ENCODE measurements around the gene FKRP. TPM values are rescaled to one million over a fixed set of nuclear protein-coding genes. Genes with fewer than 3 reads are reported as not detected.

The FKRP gene
- total and polyA plus RNA-seq, 2 of the 13 experiments (the other 11 are each of a cell fraction or from before 2014, with no cell fraction given): 7.3 to 9.8 TPM

GRCh38 chr19:46718157-46718933, 27.5 kb upstream of the FKRP start:
- TF ChIP-seq, protein P1, sequence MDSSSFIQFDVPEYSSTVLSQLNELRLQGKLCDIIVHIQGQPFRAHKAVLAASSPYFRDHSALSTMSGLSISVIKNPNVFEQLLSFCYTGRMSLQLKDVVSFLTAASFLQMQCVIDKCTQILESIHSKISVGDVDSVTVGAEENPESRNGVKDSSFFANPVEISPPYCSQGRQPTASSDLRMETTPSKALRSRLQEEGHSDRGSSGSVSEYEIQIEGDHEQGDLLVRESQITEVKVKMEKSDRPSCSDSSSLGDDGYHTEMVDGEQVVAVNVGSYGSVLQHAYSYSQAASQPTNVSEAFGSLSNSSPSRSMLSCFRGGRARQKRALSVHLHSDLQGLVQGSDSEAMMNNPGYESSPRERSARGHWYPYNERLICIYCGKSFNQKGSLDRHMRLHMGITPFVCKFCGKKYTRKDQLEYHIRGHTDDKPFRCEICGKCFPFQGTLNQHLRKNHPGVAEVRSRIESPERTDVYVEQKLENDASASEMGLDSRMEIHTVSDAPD (CRISPR knock-in tag; IDR thresholded peaks at IDR 0.05): no peak
- no peak for TF ChIP-seq ZNF337 (CRISPR knock-in tag; IDR thresholded peaks at IDR 0.05; ENCODE audit: borderline replicate concordance, low read depth)
- TF ChIP-seq, protein P2, sequence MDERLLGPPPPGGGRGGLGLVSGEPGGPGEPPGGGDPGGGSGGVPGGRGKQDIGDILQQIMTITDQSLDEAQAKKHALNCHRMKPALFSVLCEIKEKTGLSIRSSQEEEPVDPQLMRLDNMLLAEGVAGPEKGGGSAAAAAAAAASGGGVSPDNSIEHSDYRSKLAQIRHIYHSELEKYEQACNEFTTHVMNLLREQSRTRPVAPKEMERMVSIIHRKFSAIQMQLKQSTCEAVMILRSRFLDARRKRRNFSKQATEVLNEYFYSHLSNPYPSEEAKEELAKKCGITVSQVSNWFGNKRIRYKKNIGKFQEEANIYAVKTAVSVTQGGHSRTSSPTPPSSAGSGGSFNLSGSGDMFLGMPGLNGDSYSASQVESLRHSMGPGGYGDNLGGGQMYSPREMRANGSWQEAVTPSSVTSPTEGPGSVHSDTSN (CRISPR knock-in tag; IDR thresholded peaks at IDR 0.05): peak; percentile 51; the same call in 1 of the 2 replicates
- TF ChIP-seq HNRNPL (IDR thresholded peaks at IDR 0.05; ENCODE audit: low read depth, low read length): 0 out of 2 replicates have a peak, but pooled peaks have one; percentile 17
- no peak for TF ChIP-seq SALL2 (CRISPR knock-in tag; IDR thresholded peaks at IDR 0.05)
- 0 out of 2 replicates have a peak, but pooled peaks have one; percentile 32 for TF ChIP-seq ZFP91 (CRISPR knock-in tag; IDR thresholded peaks at IDR 0.05; ENCODE audit: borderline replicate concordance)
- in situ Hi-C loops (cut with HindIII; ENCODE audit: extremely low pct_ligation_motif_present, low pct_unique_long_range_greater_than_20kb): no loop called here
- intact Hi-C loops (cut with micrococcal nuclease; ENCODE audit: unreplicated experiment): no loop called here

More at GRCh38 chr19:46718157-46718933, 27.5 kb upstream of the FKRP start:
- ChIA-PET CTCF (ENCODE audit: low intra/inter-chr PET ratio, low total read pairs) (no interaction called here), POLR2A (no interaction called here)
- H3K27ac ChIP-seq (ENCODE audit: extremely low read length, insufficient read depth, low read length): no peak overlapping the region
- no peaks in the 10 kb centered on the region for H3K9me3 ChIP-seq (ENCODE audit: low read length)
- no peak for FAIRE-seq
- peaks cover 9 to 20% of the 10 kb centered on the region in 2 experiments for H3K36me3 ChIP-seq (replicated peaks in 1 of 2; ENCODE audit: control insufficient read depth in 1 of 2, insufficient read depth in 2 of 2, low read length in 2 of 2)
- H3K4me3 ChIP-seq (replicated peaks in 1 of 3; ENCODE audit: insufficient read depth in 1 of 3, low read depth in 2 of 3, low read length in 3 of 3): no peak overlapping the region
- no peak overlapping the region for H3K9ac ChIP-seq (ENCODE audit: insufficient read depth, low read depth, low read length)
- no peak overlapping the region for H2AFZ ChIP-seq (ENCODE audit: low read length)
- H4K20me1 ChIP-seq (ENCODE audit: insufficient read depth, low read length): no peaks in the 10 kb centered on the region
- peaks cover 27% of the 10 kb centered on the region for H3K4me1 ChIP-seq (ENCODE audit: insufficient read depth, low read length)
- H3K27me3 ChIP-seq (ENCODE audit: control insufficient read depth in 1 of 2, insufficient read depth in 2 of 2, low read length in 2 of 2): no peaks in the 10 kb centered on the region; a peak in 1 of 5 replicates
- peaks cover 20% of the 10 kb centered on the region for H3K79me2 ChIP-seq (ENCODE audit: insufficient read depth, low read length)
- no peak for DNase-seq (ENCODE audit: low spot score)
- H3K4me2 ChIP-seq (ENCODE audit: low read depth, low read length): no peak overlapping the region
- WGBS (ENCODE audit: low lambda C conversion rate): 92% methylated on average over 10 of the region's 17 CpGs
- no TSS peak for BruUV-seq (replicated peaks)
- no peak for ATAC-seq
